Activated CD4-positive, alpha-beta T cell treated with anti-CD3 and anti-CD28 coated beads, Interleukin-2, amount 10 ng/mL, durations not matched to agents 7 days and 5 days (primary cell): ENCODE data around the gene CYP1B1. TPM values are rescaled to one million over a fixed set of nuclear protein-coding genes. Genes with fewer than 3 reads are reported as not detected.
A peak's percentile ranks its signal among the peaks of the same experiment; 100 is the strongest.
"Not testable (repeated sequence)": the region's sequence is repeated elsewhere in the genome, so short reads cannot be mapped to it uniquely, and the experiment has no call there.

Experiments used
- CTCF ChIA-PET: fragments of 350-600 bp; sonication (Branson Sonifier 250); formaldehyde crosslinking; loops from one replicate; lab custom pipeline; 2021; ENCODE audit warnings: antibody characterized with exemption; lab: Charles Lee
- POLR2A ChIA-PET: fragments of 350-600 bp; sonication (Branson Sonifier 250); formaldehyde crosslinking; loops from one replicate; lab custom pipeline; 2021; ENCODE audit warnings: antibody characterized with exemption; lab: Charles Lee
- DNase-seq: peaks from one replicate; pipeline ENCODE4 v3.0.0-alpha.2; 2020
- H3K27ac Mint-ChIP-seq: one replicate; pipeline ENCODE4 v1.8.0; 2021; ENCODE audit warnings: mild to moderate bottlenecking, moderate library complexity, mixed read lengths
- H3K27me3 Mint-ChIP-seq: one replicate; pipeline ENCODE4 v1.8.0; 2021; ENCODE audit warnings: mixed read lengths
- H3K36me3 Mint-ChIP-seq: one replicate; pipeline ENCODE4 v1.8.0; 2021; ENCODE audit warnings: low read depth, mixed read lengths
- H3K4me1 Mint-ChIP-seq: one replicate; pipeline ENCODE4 v1.8.0; 2021; ENCODE audit warnings: mixed read lengths
- H3K4me3 Mint-ChIP-seq: one replicate; pipeline ENCODE4 v1.8.0; 2021; ENCODE audit warnings: mild to moderate bottlenecking, moderate library complexity, mixed read lengths
- H3K9me3 Mint-ChIP-seq: one replicate; pipeline ENCODE4 v1.8.0; 2021; ENCODE audit warnings: mixed read lengths
- total RNA-seq, 2 experiments: library from RNA; stranded (reverse); gene quantifications; one replicate each; pipeline ENCODE4 v1.2.3, GENCODE V29; 2021

Gene CYP1B1
- total RNA-seq, 2 experiments from 2014 or later = 13.8 to 15.4 TPM

GRCh38 chr2:38082727-38083126 lies 6.8 kb upstream of the CYP1B1 start:
- H3K9me3 Mint-ChIP-seq, DNase-seq, POLR2A ChIA-PET, H3K27ac Mint-ChIP-seq, H3K36me3 Mint-ChIP-seq, H3K4me3 Mint-ChIP-seq, H3K4me1 Mint-ChIP-seq: not testable (repeated sequence)
- H3K27me3 Mint-ChIP-seq = peaks cover 49% of the 10 kb centered on the region
- CTCF ChIA-PET = interaction anchor here (0.6 kb wide), 1 partner anchor 37 kb away, joined by 3 read pairs; no protein-coding TSS in a partner anchor

- H3K27ac Mint-ChIP-seq = no peak overlapping the region
- no peak for DNase-seq
- H3K27me3 Mint-ChIP-seq = peaks cover 42% of the 10 kb centered on the region
- no peak overlapping the region for H3K4me3 Mint-ChIP-seq
- H3K36me3 Mint-ChIP-seq = no peaks in the 10 kb centered on the region
- ChIA-PET CTCF (no interaction called here), POLR2A (no interaction called here)
- H3K9me3 Mint-ChIP-seq = no peaks in the 10 kb centered on the region
- peaks cover 19% of the 10 kb centered on the region for H3K4me1 Mint-ChIP-seq
Measured at GRCh38 chr2:38080346-38080745, 4.4 kb upstream of the CYP1B1 start.

GRCh38 chr2:38079116-38080052 lies 3.4 kb upstream of the CYP1B1 start:
- H3K36me3 Mint-ChIP-seq = no peaks in the 10 kb centered on the region
- H3K27me3 Mint-ChIP-seq = peaks cover 37% of the 10 kb centered on the region

GRCh38 chr2:38077431-38077769 lies 1.4 kb upstream of the CYP1B1 start:
- CTCF ChIA-PET = interaction anchor here (1.5 to 2.1 kb wide), 3 partner anchors 14 to 431 kb away, joined by 4 to 7 read pairs (median 4); no protein-coding TSS in a partner anchor
- peak; percentile 11 for DNase-seq
- peaks cover 9% of the 10 kb centered on the region for H3K36me3 Mint-ChIP-seq
- H3K4me1 Mint-ChIP-seq = peaks cover 39% of the 10 kb centered on the region
- H3K9me3 Mint-ChIP-seq = no peaks in the 10 kb centered on the region
- POLR2A ChIA-PET = interaction anchor here (1.4 kb wide), 1 partner anchor 18 kb away, joined by 3 read pairs; no protein-coding TSS in a partner anchor
- H3K27me3 Mint-ChIP-seq = peaks cover 48% of the 10 kb centered on the region
- peak overlapping the region; percentile 77 for H3K27ac Mint-ChIP-seq
- peak overlapping the region; percentile 74 for H3K4me3 Mint-ChIP-seq

More at GRCh38 chr2:38079116-38080052, 3.4 kb upstream of the CYP1B1 start:
- ChIA-PET POLR2A (no interaction called here), CTCF (interaction anchor here (0.8 kb wide), 1 partner anchor 1112 kb away, joined by 4 read pairs; no protein-coding TSS in a partner anchor)
- Mint-ChIP-seq H3K9me3 (no peaks in the 10 kb centered on the region), H3K27ac (no peak overlapping the region), H3K4me3 (no peak overlapping the region), H3K4me1 (peaks cover 21% of the 10 kb centered on the region)
- no peak for DNase-seq

- ChIA-PET CTCF (interaction anchor here (0.6 to 2.1 kb wide), 16 partner anchors 10 to 771 kb away, joined by 3 to 7 read pairs (median 4); no protein-coding TSS in a partner anchor), POLR2A (interaction anchor here (1.4 kb wide), 1 partner anchor 19 kb away, joined by 3 read pairs; no protein-coding TSS in a partner anchor)
- peak overlapping the region; percentile 80 for H3K4me3 Mint-ChIP-seq
- peaks cover 9% of the 10 kb centered on the region for H3K36me3 Mint-ChIP-seq
- DNase-seq = peak; percentile 78
- H3K27ac Mint-ChIP-seq = peak overlapping the region; percentile 88
- H3K9me3 Mint-ChIP-seq = no peaks in the 10 kb centered on the region
- H3K27me3 Mint-ChIP-seq = peaks cover 49% of the 10 kb centered on the region
- peaks cover 39% of the 10 kb centered on the region for H3K4me1 Mint-ChIP-seq
Measured at GRCh38 chr2:38076710-38077430, 919 bp upstream of the CYP1B1 start.

- ChIA-PET POLR2A (interaction anchor here (1.4 kb wide), 1 partner anchor 20 kb away, joined by 3 read pairs; no protein-coding TSS in a partner anchor), CTCF (interaction anchor here (0.7 to 2.1 kb wide), 15 partner anchors 11 to 772 kb away, joined by 3 to 7 read pairs (median 4); no protein-coding TSS in a partner anchor)
- peak overlapping the region; percentile 80 for H3K4me3 Mint-ChIP-seq
- H3K4me1 Mint-ChIP-seq = peaks cover 39% of the 10 kb centered on the region
- DNase-seq = peak; percentile 66
- no peaks in the 10 kb centered on the region for H3K9me3 Mint-ChIP-seq
- peak overlapping the region; percentile 88 for H3K27ac Mint-ChIP-seq
- peaks cover 49% of the 10 kb centered on the region for H3K27me3 Mint-ChIP-seq
- H3K36me3 Mint-ChIP-seq = peaks cover 9% of the 10 kb centered on the region
Measured at GRCh38 chr2:38076152-38076709, 280 bp upstream of the CYP1B1 start.

- Mint-ChIP-seq H3K27me3 (peaks cover 43% of the 10 kb centered on the region), H3K9me3 (no peaks in the 10 kb centered on the region), H3K36me3 (peaks cover 14% of the 10 kb centered on the region), H3K4me3 (peak overlapping the region; percentile 80), H3K27ac (peak overlapping the region; percentile 80), H3K4me1 (peaks cover 38% of the 10 kb centered on the region)
- ChIA-PET CTCF (no interaction called here), POLR2A (no interaction called here)
- no peak for DNase-seq
Measured at GRCh38 chr2:38074764-38075506, 1.0 kb downstream of the CYP1B1 start.

GRCh38 chr2:38074058-38074763 lies 1.7 kb downstream of the CYP1B1 start:
- Mint-ChIP-seq H3K27ac (peak overlapping the region; percentile 75), H3K36me3 (peaks cover 14% of the 10 kb centered on the region), H3K9me3 (no peaks in the 10 kb centered on the region), H3K4me1 (peaks cover 38% of the 10 kb centered on the region), H3K4me3 (peak overlapping the region; percentile 80), H3K27me3 (peaks cover 39% of the 10 kb centered on the region)
- ChIA-PET POLR2A (no interaction called here), CTCF (no interaction called here)
- DNase-seq = peak; percentile 10

GRCh38 chr2:38073211-38074057 lies 2.5 kb downstream of the CYP1B1 start:
- DNase-seq = no peak
- Mint-ChIP-seq H3K27ac (peak overlapping the region; percentile 75), H3K27me3 (peaks cover 41% of the 10 kb centered on the region), H3K4me3 (peak overlapping the region; percentile 80), H3K4me1 (peaks cover 35% of the 10 kb centered on the region), H3K36me3 (peaks cover 14% of the 10 kb centered on the region), H3K9me3 (no peaks in the 10 kb centered on the region)
- ChIA-PET POLR2A (no interaction called here), CTCF (no interaction called here)

GRCh38 chr2:38070438-38070837 lies 5.5 kb downstream of the CYP1B1 start:
- no peak overlapping the region for H3K27ac Mint-ChIP-seq
- no peak overlapping the region for H3K4me3 Mint-ChIP-seq
- no peaks in the 10 kb centered on the region for H3K9me3 Mint-ChIP-seq
- ChIA-PET CTCF (no interaction called here), POLR2A (no interaction called here)
- H3K27me3 Mint-ChIP-seq = peaks cover 30% of the 10 kb centered on the region
- peaks cover 14% of the 10 kb centered on the region for H3K36me3 Mint-ChIP-seq
- no peak for DNase-seq
- H3K4me1 Mint-ChIP-seq = peaks cover 24% of the 10 kb centered on the region

GRCh38 chr2:38068234-38068633 lies 7.7 kb downstream of the CYP1B1 start:
- CTCF ChIA-PET = interaction anchor here (0.7 kb wide), 1 partner anchor 94 kb away, joined by 3 read pairs; no protein-coding TSS in a partner anchor
- H3K27ac Mint-ChIP-seq = no peak overlapping the region
- peaks cover 14% of the 10 kb centered on the region for H3K27me3 Mint-ChIP-seq
- no peak overlapping the region for H3K4me3 Mint-ChIP-seq
- H3K9me3 Mint-ChIP-seq = no peaks in the 10 kb centered on the region
- H3K36me3 Mint-ChIP-seq = peaks cover 5% of the 10 kb centered on the region
- POLR2A ChIA-PET = no interaction called here
- no peak for DNase-seq
- H3K4me1 Mint-ChIP-seq = peaks cover 10% of the 10 kb centered on the region
